H1 (cell line): ENCODE data around the gene VSTM2L. TPM values are rescaled to one million over a fixed set of nuclear protein-coding genes. Genes with fewer than 3 reads are reported as not detected.

Experiments
- CTCF ChIA-PET: fragments of 300-600 bp; sonication (Branson Sonifier 250); formaldehyde crosslinking; loops from one replicate; lab custom pipeline; 2021; ENCODE audit not compliant: partially characterized antibody; lab: Charles Lee
- POLR2A ChIA-PET: fragments of 300-600 bp; sonication (Branson Sonifier 250); formaldehyde crosslinking; loops from one replicate; lab custom pipeline; 2021; ENCODE audit warnings: inconsistent platforms; ENCODE audit not compliant: partially characterized antibody; lab: Charles Lee
- DNase-seq, 2 experiments: peaks; one replicate each; pipeline versions ENCODE4 v3.0.0 to v3.0.0-alpha.2; 2010 to 2022; ENCODE audit warnings: low spot score in 2 of 2, low read depth in 1 of 2, mixed read lengths in 1 of 2
- FAIRE-seq: peaks from 2 replicates; lab custom pipeline; 2011; peaks lifted over from hg19 to GRCh38; lab: Jason Lieb, UNC
- H2AFZ ChIP-seq: 2 replicates; pipeline ENCODE4 v1.8.1; 2012; ENCODE audit warnings: low read length, inconsistent platforms
- H2AK5ac ChIP-seq: 2 replicates; pipeline ENCODE4 v1.6.1; 2013; ENCODE audit warnings: low read depth, low read length
- H2BK120ac ChIP-seq: replicated peaks from 2 replicates; pipeline ENCODE3; 2013; ENCODE audit warnings: low read depth, low read length, inconsistent platforms
- H2BK12ac ChIP-seq: 2 replicates; pipeline ENCODE4 v1.6.1; 2013; ENCODE audit warnings: low read depth, low read length
- H2BK15ac ChIP-seq: 2 replicates; pipeline ENCODE4 v1.6.1; 2013; ENCODE audit warnings: low read length
- H2BK20ac ChIP-seq: 2 replicates; pipeline ENCODE4 v1.6.1; 2013; ENCODE audit warnings: low read length
- H2BK5ac ChIP-seq: 2 replicates; pipeline ENCODE4 v1.6.1; 2013; ENCODE audit warnings: low read depth, low read length
- H3K14ac ChIP-seq: 2 replicates; pipeline ENCODE4 v1.6.1; 2013; ENCODE audit warnings: inconsistent platforms; ENCODE audit not compliant: insufficient read length
- H3K18ac ChIP-seq: 2 replicates; pipeline ENCODE4 v1.6.1; 2013; ENCODE audit warnings: low read length; ENCODE audit errors: extremely low read depth
- H3K23ac ChIP-seq: 2 replicates; pipeline ENCODE4 v1.6.1; 2013; ENCODE audit warnings: inconsistent platforms; ENCODE audit not compliant: insufficient read length
- H3K23me2 ChIP-seq: 2 replicates; pipeline ENCODE4 v1.6.1; 2013; ENCODE audit warnings: low read depth, low read length
- H3K27ac ChIP-seq: 2 replicates; pipeline ENCODE4 v1.6.1; 2011; ENCODE audit warnings: low read depth, low read length, inconsistent platforms
- H3K27me3 ChIP-seq, 4 experiments: replicated peaks in 1 of 4; 1 replicate in 1 of 4; 2 replicates in 3 of 4; pipeline versions ENCODE4 v1.6.1 to v1.8.1; 2011 to 2013; ENCODE audit warnings: low read length in 3 of 4, mild to moderate bottlenecking in 3 of 4, inconsistent platforms in 2 of 4, mixed read lengths in 2 of 4, moderate library complexity in 1 of 4; ENCODE audit not compliant: control insufficient read depth in 3 of 4, insufficient read depth in 3 of 4; ENCODE audit errors: extremely low read depth in 1 of 4
- H3K36me3 ChIP-seq, 4 experiments: 2 replicates each; pipeline versions ENCODE4 v1.6.1 to v1.8.1; 2011 to 2013; ENCODE audit warnings: mild to moderate bottlenecking in 4 of 4, low read length in 3 of 4, moderate library complexity in 2 of 4, control low read depth in 1 of 4, inconsistent platforms in 1 of 4; ENCODE audit not compliant: insufficient read depth in 4 of 4, control insufficient read depth in 2 of 4
- H3K4ac ChIP-seq: replicated peaks from 2 replicates; pipeline ENCODE3; 2013; ENCODE audit warnings: low read length, low read depth, mixed read lengths, inconsistent platforms; ENCODE audit not compliant: insufficient read length
- H3K4me1 ChIP-seq, 4 experiments: replicated peaks in 1 of 4; 1 replicate in 1 of 4; 2 replicates in 3 of 4; pipeline versions ENCODE4 v1.6.1 to v1.8.1; 2011 to 2013; ENCODE audit warnings: low read length in 3 of 4, inconsistent platforms in 2 of 4, mixed read lengths in 1 of 4; ENCODE audit not compliant: insufficient read depth in 4 of 4, control insufficient read depth in 3 of 4
- H3K4me2 ChIP-seq, 2 experiments: 2 replicates each; pipeline versions ENCODE4 v1.6.1 to v1.8.1; 2011 to 2013; ENCODE audit warnings: low read depth in 2 of 2, low read length in 2 of 2, control low read depth in 1 of 2, inconsistent platforms in 1 of 2, mild to moderate bottlenecking in 1 of 2; ENCODE audit not compliant: insufficient read depth in 1 of 2
- H3K4me3 ChIP-seq, 4 experiments: fragments of 200-600, 300-600 bp in 1 of 4; sonication (generic), shearing (Covaris generic), sonication (Bioruptor Twin) in 1 of 4; 2 replicates each; pipeline versions ENCODE4 v1.5.1 to v1.8.1; 2011 to 2016; ENCODE audit warnings: low read length in 4 of 4, low read depth in 3 of 4, control low read depth in 2 of 4, inconsistent platforms in 2 of 4, mild to moderate bottlenecking in 2 of 4, mixed read lengths in 1 of 4, moderate library complexity in 1 of 4; ENCODE audit not compliant: insufficient read depth in 2 of 4; ENCODE audit errors: extremely low read depth in 1 of 4
- H3K56ac ChIP-seq: replicated peaks from 2 replicates; pipeline ENCODE3; 2013; ENCODE audit warnings: low read depth, mild to moderate bottlenecking, mixed read lengths, low read length, inconsistent platforms; ENCODE audit not compliant: insufficient read length
- H3K79me1 ChIP-seq: 2 replicates; pipeline ENCODE4 v1.6.1; 2013; ENCODE audit warnings: low read depth, low read length, control low read depth
- H3K79me2 ChIP-seq, 2 experiments: 2 replicates each; pipeline versions ENCODE4 v1.6.1 to v1.8.1; 2012 to 2013; ENCODE audit warnings: low read length in 2 of 2, mild to moderate bottlenecking in 2 of 2, inconsistent platforms in 1 of 2; ENCODE audit not compliant: insufficient read depth in 2 of 2, control insufficient read depth in 1 of 2
- H3K9ac ChIP-seq, 4 experiments: replicated peaks in 1 of 4; 1 replicate in 1 of 4; 2 replicates in 3 of 4; pipeline versions ENCODE4 v1.6.1 to v1.8.1; 2011 to 2013; ENCODE audit warnings: low read depth in 3 of 4, low read length in 3 of 4, control low read depth in 2 of 4, mild to moderate bottlenecking in 2 of 4, moderate library complexity in 2 of 4, inconsistent platforms in 1 of 4; ENCODE audit errors: extremely low read depth in 1 of 4
- H3K9me3 ChIP-seq, 2 experiments: 2 replicates each; pipeline versions ENCODE4 v1.6.1 to v1.8.1; 2012 to 2013; ENCODE audit warnings: mild to moderate bottlenecking in 2 of 2, moderate library complexity in 2 of 2, control low read depth in 1 of 2, inconsistent platforms in 1 of 2, low read depth in 1 of 2, low read length in 1 of 2, mixed read lengths in 1 of 2; ENCODE audit not compliant: insufficient read depth in 2 of 2
- H4K20me1 ChIP-seq, 2 experiments: replicated peaks in 1 of 2; 2 replicates each; pipeline versions ENCODE3 to v1.8.1; 2011 to 2013; ENCODE audit warnings: inconsistent platforms in 2 of 2, low read length in 2 of 2, mild to moderate bottlenecking in 1 of 2; ENCODE audit not compliant: insufficient read depth in 2 of 2, control insufficient read depth in 1 of 2
- H4K5ac ChIP-seq: 2 replicates; pipeline ENCODE4 v1.6.1; 2013; ENCODE audit warnings: low read length, low read depth, mixed read lengths, inconsistent platforms; ENCODE audit not compliant: insufficient read length
- H4K8ac ChIP-seq: 2 replicates; pipeline ENCODE4 v1.8.0; 2013; ENCODE audit warnings: mild to moderate bottlenecking, moderate library complexity, low read length, inconsistent platforms; ENCODE audit not compliant: insufficient read depth; ENCODE audit errors: extremely low read depth
- H4K91ac ChIP-seq: replicated peaks from 2 replicates; pipeline ENCODE3; 2013; ENCODE audit warnings: low read length, mixed read lengths, inconsistent platforms; ENCODE audit not compliant: insufficient read length
- ATF2 ChIP-seq: IDR thresholded peaks from 2 replicates; pipeline ENCODE4 v1.6.1; 2012; ENCODE audit warnings: low read length, inconsistent platforms
- BACH1 ChIP-seq: IDR thresholded peaks from 2 replicates; pipeline ENCODE4 v1.6.1; 2012; ENCODE audit warnings: low read length, improper control_type of control experiment
- GTF2F1 ChIP-seq: IDR thresholded peaks from 2 replicates; pipeline ENCODE4 v1.6.1; 2012; ENCODE audit warnings: low read depth, low read length, improper control_type of control experiment, borderline replicate concordance
- HDAC2 ChIP-seq, 2 experiments: fragments of 300-600 bp in 1 of 2; sonication (generic) in 1 of 2; IDR thresholded peaks; 2 replicates each; pipeline ENCODE4 v1.6.1; 2011 to 2012; ENCODE audit warnings: low read depth in 2 of 2, low read length in 2 of 2, mild to moderate bottlenecking in 2 of 2, moderate library complexity in 2 of 2, borderline replicate concordance in 1 of 2, inconsistent platforms in 1 of 2
- JUN ChIP-seq: IDR thresholded peaks from 2 replicates; pipeline ENCODE4 v1.6.1; 2011; ENCODE audit warnings: low read depth, mild to moderate bottlenecking, improper control_type of control experiment, low read length
- KDM1A ChIP-seq: fragments of 200-600, 300-600 bp; sonication (generic); IDR thresholded peaks from 2 replicates; pipeline ENCODE4 v1.7.1; 2016; ENCODE audit warnings: mild to moderate bottlenecking, low read length, borderline replicate concordance
- MAX ChIP-seq: IDR thresholded peaks from 2 replicates; pipeline ENCODE4 v1.6.1; 2012; ENCODE audit warnings: inconsistent platforms
- RFX5 ChIP-seq: IDR thresholded peaks from 2 replicates; pipeline ENCODE4 v1.6.1; 2011; ENCODE audit warnings: low read depth, low read length, improper control_type of control experiment, borderline replicate concordance
- TCF12 ChIP-seq: IDR thresholded peaks from 2 replicates; pipeline ENCODE4 v1.6.1; 2011; ENCODE audit warnings: low read depth, mild to moderate bottlenecking, low read length
- YY1 ChIP-seq: IDR thresholded peaks from 2 replicates; pipeline ENCODE4 v1.6.1; 2011; ENCODE audit warnings: low read depth, mild to moderate bottlenecking, low read length
- WGBS, 2 experiments: shearing (Covaris generic) in 1 of 2; methylation state at CpG; one replicate each; pipeline versions ENCODE4 v1.1.6 to v1.1.7; 2013 to 2015; ENCODE audit warnings: low lambda C conversion rate in 2 of 2, mixed read lengths in 2 of 2, inconsistent platforms in 1 of 2, low coverage in 1 of 2, missing lambda C conversion rate in 1 of 2; ENCODE audit not compliant: insufficient replicate concordance in 2 of 2, insufficient coverage in 1 of 2, insufficient read length in 1 of 2; ENCODE audit errors: extremely low coverage in 1 of 2, missing lambda C conversion rate in 1 of 2; 5-methylcytosine and 5-hydroxymethylcytosine counted together
- polyA plus RNA-seq, 7 experiments: library from polyadenylated mRNA; depleted of rRNA in 3 of 7; stranded (reverse) in 5 of 7; unstranded in 2 of 7; fragments of >200 nt in 5 of 7; fragments of 200-250 nt in 2 of 7; gene quantifications; 1 replicate in 5 of 7; 2 replicates in 1 of 7; 4 replicates in 1 of 7; pipeline versions ENCODE4 v1.2.1 to v1.2.3, GENCODE V29; 2011 to 2013; ENCODE audit warnings: missing spikeins in 2 of 7, mixed read lengths in 2 of 7
- total RNA-seq: library from RNA; stranded (reverse); fragmentation: NEBNext Ultra II Directional; extraction: Animal tissue kit (Norgen Biotek cat#: 25700); gene quantifications from 2 replicates; pipeline ENCODE4 v1.2.1, GENCODE V29; 2021

The VSTM2L gene
- total and polyA plus RNA-seq, 2 of the 8 experiments (the other 6 are each of a cell fraction or from before 2014, with no cell fraction given): 1.3 to 3.2 TPM

GRCh38 chr20:37898233-37899104, 4.5 kb upstream of the VSTM2L start:
- ChIA-PET POLR2A (interaction anchor here (0.6 kb wide), 1 partner anchor 79 kb away, joined by 3 read pairs; no protein-coding TSS in a partner anchor), CTCF (interaction anchor here (0.6 to 2.0 kb wide), 31 partner anchors 10 to 355 kb away, joined by 3 to 10 read pairs (median 3); no protein-coding TSS in a partner anchor)
- Histone ChIP-seq H3K14ac (no peak overlapping the region), H2AFZ (no peak overlapping the region), H3K27ac (no peak overlapping the region), H4K91ac (no peak overlapping the region), H3K27me3 (no peaks in the 10 kb centered on the region; a peak in 2 of 7 replicates), H3K4me1 (peaks cover 0 to 5% (median 0%) of the 10 kb centered on the region in 4 experiments; a peak in 2 of 7 replicates), H4K20me1 (peaks cover 0 to 3% of the 10 kb centered on the region in 2 experiments), H2BK20ac (no peak overlapping the region), H3K36me3 (no peaks in the 10 kb centered on the region), H2BK5ac (no peak overlapping the region), H3K79me2 (no peaks in the 10 kb centered on the region), H2BK12ac (no peak overlapping the region), H3K4ac (no peak overlapping the region), H2AK5ac (no peak overlapping the region), H3K23ac (no peak overlapping the region), H3K9ac (no peak overlapping the region), H3K79me1 (no peaks in the 10 kb centered on the region), H2BK15ac (no peak overlapping the region), H3K18ac (no peak overlapping the region), H4K8ac (no peak overlapping the region), H3K4me3 (no peak overlapping the region), H2BK120ac (no peak overlapping the region), H4K5ac (no peak overlapping the region), H3K23me2 (peaks cover 4% of the 10 kb centered on the region; the same call in 1 of the 2 replicates), H3K56ac (no peak overlapping the region), H3K4me2 (no peak overlapping the region), H3K9me3 (no peaks in the 10 kb centered on the region)
- DNase-seq (no peak), FAIRE-seq (no peak)
- 76% methylated on average over 10 of the region's 10 CpGs; no CpG with 5 or more reads in 1 of the 2 experiments for WGBS, 2 experiments
- TF ChIP-seq HDAC2 (IDR thresholded peaks at IDR 0.05; ENCODE audit: borderline replicate concordance in 1 of 2, low read depth in 2 of 2, low read length in 2 of 2): no peak
- no peak for TF ChIP-seq JUN
- TF ChIP-seq GTF2F1: no peak
- no peak for TF ChIP-seq ATF2
- TF ChIP-seq TCF12: no peak
- no peak for TF ChIP-seq BACH1
- TF ChIP-seq MAX: no peak
- no peak for TF ChIP-seq RFX5
- TF ChIP-seq YY1: no peak
- no peak for TF ChIP-seq KDM1A
